ENCODE data around the gene NLRC4.
"Not testable (repeated sequence)": the region's sequence is repeated elsewhere in the genome, so short reads cannot be mapped to it uniquely, and the experiment has no call there.

NLRC4 gene

GRCh38 chr2:32210767-32211408, 53.8 kb downstream of the NLRC4 start:
- DNase-seq, result no peak
- WGBS (ENCODE audit: extremely low coverage, insufficient coverage, insufficient read length), result no CpG with 5 or more reads among the region's 7 CpGs

GRCh38 chr2:32203428-32203827, 61.3 kb downstream of the NLRC4 start:
- H3K18ac ChIP-seq (ENCODE audit: low read length); H2AK5ac ChIP-seq (ENCODE audit: low read length); H3K4me2 ChIP-seq (ENCODE audit: low read length); H3K9me3 ChIP-seq (ENCODE audit: insufficient read depth, low read depth, low read length); H2BK12ac ChIP-seq (ENCODE audit: low read length); H3K23ac ChIP-seq (ENCODE audit: low read length); H3K27me3 ChIP-seq (ENCODE audit: insufficient read depth, low read length); H3K4ac ChIP-seq (ENCODE audit: low read depth, low read length); H3K9ac ChIP-seq (ENCODE audit: low read length); H3K4me1 ChIP-seq (ENCODE audit: control insufficient read depth in 1 of 2, insufficient read depth in 2 of 2, low read length in 2 of 2); H4K12ac ChIP-seq (ENCODE audit: low read depth, low read length); H2AFZ ChIP-seq (ENCODE audit: insufficient read depth, low read length, poor library complexity); H3K14ac ChIP-seq (ENCODE audit: low read length); H3K4me3 ChIP-seq (ENCODE audit: low read depth, low read length); H2BK120ac ChIP-seq (ENCODE audit: insufficient read depth, low read length, poor library complexity); H2BK5ac ChIP-seq (ENCODE audit: low read depth, low read length, poor library complexity); H4K91ac ChIP-seq (ENCODE audit: low read depth, low read length); H3K79me1 ChIP-seq (ENCODE audit: low read length); H4K8ac ChIP-seq (ENCODE audit: low read depth, low read length); H3K79me2 ChIP-seq (ENCODE audit: control insufficient read depth, insufficient read depth, low read length, poor library complexity): not testable (repeated sequence)
- peak overlapping the region; percentile 43 for H3K27ac ChIP-seq (ENCODE audit: low read depth, low read length)
- peaks cover 8 to 10% of the 10 kb centered on the region in 2 experiments for H3K36me3 ChIP-seq (ENCODE audit: control insufficient read depth in 1 of 2, insufficient read depth in 2 of 2, low read length in 2 of 2)
- WGBS (ENCODE audit: extremely low coverage, insufficient coverage, insufficient read length), result no CpG with 5 or more reads among the region's 3 CpGs
- peak in 1 of 2 donors; percentile 18 for DNase-seq

More at GRCh38 chr2:32210767-32211408, 53.8 kb downstream of the NLRC4 start:
- Histone ChIP-seq H3K9me3 (ENCODE audit: insufficient read depth, low read depth, low read length) (no peaks in the 10 kb centered on the region), H3K18ac (ENCODE audit: low read length) (no peak overlapping the region), H4K8ac (ENCODE audit: low read depth, low read length) (no peak overlapping the region), H2BK120ac (ENCODE audit: insufficient read depth, low read length, poor library complexity) (no peak overlapping the region), H3K79me2 (ENCODE audit: control insufficient read depth, insufficient read depth, low read length, poor library complexity) (no peaks in the 10 kb centered on the region), H3K27ac (ENCODE audit: low read depth, low read length) (no peak overlapping the region), H3K79me1 (ENCODE audit: low read length) (no peaks in the 10 kb centered on the region), H3K4me1 (ENCODE audit: control insufficient read depth in 1 of 2, insufficient read depth in 2 of 2, low read length in 2 of 2) (no peaks in the 10 kb centered on the region), H3K4ac (ENCODE audit: low read depth, low read length) (no peak overlapping the region), H4K91ac (ENCODE audit: low read depth, low read length) (no peak overlapping the region), H3K23ac (ENCODE audit: low read length) (no peak overlapping the region), H2BK12ac (ENCODE audit: low read length) (no peak overlapping the region), H3K36me3 (ENCODE audit: control insufficient read depth in 1 of 2, insufficient read depth in 2 of 2, low read length in 2 of 2) (peaks cover 5 to 12% of the 10 kb centered on the region in 2 experiments), H3K4me3 (ENCODE audit: low read depth, low read length) (no peak overlapping the region), H3K27me3 (ENCODE audit: insufficient read depth, low read length) (no peaks in the 10 kb centered on the region), H3K4me2 (ENCODE audit: low read length) (no peak overlapping the region), H2AK5ac (ENCODE audit: low read length) (no peak overlapping the region), H3K14ac (ENCODE audit: low read length) (no peak overlapping the region), H4K12ac (ENCODE audit: low read depth, low read length) (no peak overlapping the region), H2AFZ (ENCODE audit: insufficient read depth, low read length, poor library complexity) (no peak overlapping the region), H3K9ac (ENCODE audit: low read length) (peak overlapping the region; percentile 9), H2BK5ac (ENCODE audit: low read depth, low read length, poor library complexity) (no peak overlapping the region)

- no CpG with 5 or more reads among the region's 1 CpG for WGBS (ENCODE audit: extremely low coverage, insufficient coverage, insufficient read length)
- Histone ChIP-seq H2AK5ac (ENCODE audit: low read length) (no peak overlapping the region), H3K4me3 (ENCODE audit: low read depth, low read length) (no peak overlapping the region), H2BK120ac (ENCODE audit: insufficient read depth, low read length, poor library complexity) (no peak overlapping the region), H3K4ac (ENCODE audit: low read depth, low read length) (no peak overlapping the region), H3K79me1 (ENCODE audit: low read length) (no peaks in the 10 kb centered on the region), H3K79me2 (ENCODE audit: control insufficient read depth, insufficient read depth, low read length, poor library complexity) (no peaks in the 10 kb centered on the region), H4K91ac (ENCODE audit: low read depth, low read length) (no peak overlapping the region), H3K9ac (ENCODE audit: low read length) (no peak overlapping the region), H3K4me1 (ENCODE audit: control insufficient read depth in 1 of 2, insufficient read depth in 2 of 2, low read length in 2 of 2) (no peaks in the 10 kb centered on the region), H3K9me3 (ENCODE audit: insufficient read depth, low read depth, low read length) (no peaks in the 10 kb centered on the region), H2BK5ac (ENCODE audit: low read depth, low read length, poor library complexity) (no peak overlapping the region), H3K14ac (ENCODE audit: low read length) (no peak overlapping the region), H2BK12ac (ENCODE audit: low read length) (no peak overlapping the region), H4K8ac (ENCODE audit: low read depth, low read length) (no peak overlapping the region), H3K4me2 (ENCODE audit: low read length) (no peak overlapping the region), H3K36me3 (ENCODE audit: control insufficient read depth in 1 of 2, insufficient read depth in 2 of 2, low read length in 2 of 2) (peaks cover 8 to 9% of the 10 kb centered on the region in 2 experiments), H3K27me3 (ENCODE audit: insufficient read depth, low read length) (no peaks in the 10 kb centered on the region), H2AFZ (ENCODE audit: insufficient read depth, low read length, poor library complexity) (no peak overlapping the region), H4K12ac (ENCODE audit: low read depth, low read length) (no peak overlapping the region), H3K27ac (ENCODE audit: low read depth, low read length) (no peak overlapping the region), H3K23ac (ENCODE audit: low read length) (no peak overlapping the region), H3K18ac (ENCODE audit: low read length) (no peak overlapping the region)
- DNase-seq, result no peak
Observed at GRCh38 chr2:32200814-32201213, 63.9 kb downstream of the NLRC4 start.

- no peaks in the 10 kb centered on the region for H3K4me1 ChIP-seq (ENCODE audit: control insufficient read depth in 1 of 2, insufficient read depth in 2 of 2, low read length in 2 of 2)
- no peak overlapping the region for H3K27ac ChIP-seq (ENCODE audit: low read depth, low read length)
- DNase-seq, result no peak
- H3K79me1 ChIP-seq (ENCODE audit: low read length), result no peaks in the 10 kb centered on the region
- H2BK12ac ChIP-seq (ENCODE audit: low read length), result no peak overlapping the region
- no peaks in the 10 kb centered on the region for H3K9me3 ChIP-seq (ENCODE audit: insufficient read depth, low read depth, low read length)
- no peak overlapping the region for H4K12ac ChIP-seq (ENCODE audit: low read depth, low read length)
- no peak overlapping the region for H3K9ac ChIP-seq (ENCODE audit: low read length)
- no peaks in the 10 kb centered on the region for H3K27me3 ChIP-seq (ENCODE audit: insufficient read depth, low read length)
- H2AFZ ChIP-seq (ENCODE audit: insufficient read depth, low read length, poor library complexity), result no peak overlapping the region
- H4K91ac ChIP-seq (ENCODE audit: low read depth, low read length), result no peak overlapping the region
- peaks cover 6 to 7% of the 10 kb centered on the region in 2 experiments for H3K36me3 ChIP-seq (ENCODE audit: control insufficient read depth in 1 of 2, insufficient read depth in 2 of 2, low read length in 2 of 2)
- no peak overlapping the region for H3K4me2 ChIP-seq (ENCODE audit: low read length)
- no peak overlapping the region for H2AK5ac ChIP-seq (ENCODE audit: low read length)
- H4K8ac ChIP-seq (ENCODE audit: low read depth, low read length), result no peak overlapping the region
- H3K4ac ChIP-seq (ENCODE audit: low read depth, low read length), result no peak overlapping the region
- H3K79me2 ChIP-seq (ENCODE audit: control insufficient read depth, insufficient read depth, low read length, poor library complexity), result no peaks in the 10 kb centered on the region
- H3K23ac ChIP-seq (ENCODE audit: low read length), result no peak overlapping the region
- H2BK120ac ChIP-seq (ENCODE audit: insufficient read depth, low read length, poor library complexity), result no peak overlapping the region
- H3K4me3 ChIP-seq (ENCODE audit: low read depth, low read length), result no peak overlapping the region
- H3K18ac ChIP-seq (ENCODE audit: low read length), result no peak overlapping the region
- H2BK5ac ChIP-seq (ENCODE audit: low read depth, low read length, poor library complexity), result no peak overlapping the region
- WGBS (ENCODE audit: extremely low coverage, insufficient coverage, insufficient read length), result no CpG with 5 or more reads among the region's 1 CpG
- H3K14ac ChIP-seq (ENCODE audit: low read length), result no peak overlapping the region
Observed at GRCh38 chr2:32192418-32192817, 72.3 kb downstream of the NLRC4 start.
